Esophagus muscularis mucosa (tissue), 4 donors: ENCODE data around the gene CCDC14. TPM values are rescaled to one million over a fixed set of nuclear protein-coding genes. Genes with fewer than 3 reads are reported as not detected.

Experiments
- DNase-seq: peaks from one replicate; pipeline ENCODE4 v3.0.0-alpha.2; 2017; ENCODE audit errors: extremely low spot score
- H3K27ac ChIP-seq, 4 donors: fragments of 200-600 bp; sonication (generic); replicated peaks in 1 of 4; 1 replicate in 3 of 4; 2 replicates in 1 of 4; pipeline ENCODE4 v1.5.1; 2016 to 2019; ENCODE audit warnings: mild to moderate bottlenecking in 1 of 4
- H3K27me3 ChIP-seq, 4 donors: fragments of 200-600 bp; sonication (generic); one replicate each; pipeline versions ENCODE4 v1.5.1 to v1.6.0; 2016 to 2019
- H3K36me3 ChIP-seq, 4 donors: fragments of 200-600 bp; sonication (generic); one replicate each; pipeline ENCODE4 v1.5.1; 2016 to 2019
- H3K4me1 ChIP-seq, 4 donors: fragments of 200-600 bp; sonication (generic); one replicate each; pipeline ENCODE4 v1.5.1; 2016 to 2019
- H3K4me3 ChIP-seq, 4 donors: fragments of 200-600 bp; sonication (generic); 1 replicate in 2 of 4; 2 replicates in 2 of 4; pipeline ENCODE4 v1.5.1; 2016 to 2019; ENCODE audit warnings: mild to moderate bottlenecking in 4 of 4, moderate library complexity in 1 of 4
- H3K9me3 ChIP-seq, 4 donors: fragments of 200-600 bp; sonication (generic); 1 replicate in 3 of 4; 2 replicates in 1 of 4; pipeline ENCODE4 v1.5.1; 2016 to 2019
- CTCF ChIP-seq, 3 experiments: fragments of 200-600 bp in 2 of 3; fragments of 450-650 bp in 1 of 3; sonication (generic) in 2 of 3; IDR thresholded peaks; one replicate each; pipeline ENCODE4 v1.5.1; 2017 to 2019; ENCODE audit warnings: antibody characterized with exemption in 3 of 3, mild to moderate bottlenecking in 2 of 3, moderate library complexity in 1 of 3
- EP300 ChIP-seq: sonication (generic); formaldehyde crosslinking; IDR thresholded peaks from one replicate; pipeline ENCODE4 v1.6.1; 2017; ENCODE audit warnings: antibody characterized with exemption
- POLR2A ChIP-seq: fragments of 450-650 bp; IDR thresholded peaks from one replicate; pipeline ENCODE4 v1.6.1; 2017; ENCODE audit warnings: antibody characterized with exemption, moderate library complexity, mild to moderate bottlenecking, low read depth
- POLR2AphosphoS5 ChIP-seq, 2 donors: sonication (generic); formaldehyde crosslinking; IDR thresholded peaks; one replicate each; pipeline ENCODE4 v1.6.1; 2017; ENCODE audit warnings: antibody characterized with exemption in 2 of 2
- WGBS: methylation state at CpG from one replicate; pipeline ENCODE4 v1.1.5; 2018; 5-methylcytosine and 5-hydroxymethylcytosine counted together
- intact Hi-C: fragments of 100-400 bp; cut with DNase I; formaldehyde crosslinking; loops from one replicate; pipeline ENCODE4 v1.15.1; 2023
- total RNA-seq, 4 donors: library from RNA; depleted of rRNA; stranded (reverse); fragments of >200 nt; gene quantifications; one replicate each; pipeline versions ENCODE4 v1.1.0 to v1.2.1, GENCODE V29; 2016

Gene CCDC14
- total RNA-seq, 4 donors from 2014 or later = 10.1 to 30.3 (median 17.9) TPM

GRCh38 chr3:123876858-123877257, 84.2 kb downstream of the CCDC14 start:
- intact Hi-C loops = no loop called here

GRCh38 chr3:123872621-123873020, 88.4 kb downstream of the CCDC14 start:
- Histone ChIP-seq H3K4me1 (peaks cover 0 to 8% (median 4%) of the 10 kb centered on the region in 4 donors), H3K27me3 (no peaks in the 10 kb centered on the region), H3K4me3 (no peak overlapping the region), H3K27ac (no peak overlapping the region), H3K9me3 (no peaks in the 10 kb centered on the region), H3K36me3 (no peaks in the 10 kb centered on the region)
- no peak for DNase-seq
- TF ChIP-seq EP300 (no peak), POLR2A (no peak), POLR2AphosphoS5 (IDR thresholded peaks at IDR 0.05) (no peak), CTCF (IDR thresholded peaks at IDR 0.05) (no peak)
- WGBS = 95% methylated on average over 1 of the region's 1 CpG
- intact Hi-C loops = no loop called here

More at GRCh38 chr3:123876858-123877257, 84.2 kb downstream of the CCDC14 start:
- TF ChIP-seq EP300 = no peak
- no peak for TF ChIP-seq POLR2AphosphoS5 (IDR thresholded peaks at IDR 0.05)
- no peak for TF ChIP-seq POLR2A
- TF ChIP-seq CTCF (IDR thresholded peaks at IDR 0.05) = no peak
- no peaks in the 10 kb centered on the region for H3K9me3 ChIP-seq
- H3K4me3 ChIP-seq = no peak overlapping the region
- H3K27ac ChIP-seq = no peak overlapping the region
- H3K4me1 ChIP-seq = no peaks in the 10 kb centered on the region
- H3K27me3 ChIP-seq = no peaks in the 10 kb centered on the region
- no peak for DNase-seq
- no peaks in the 10 kb centered on the region for H3K36me3 ChIP-seq

- Histone ChIP-seq H3K27ac (no peak overlapping the region), H3K9me3 (no peaks in the 10 kb centered on the region), H3K27me3 (no peaks in the 10 kb centered on the region), H3K36me3 (no peaks in the 10 kb centered on the region), H3K4me1 (peaks cover 0 to 8% (median 4%) of the 10 kb centered on the region in 4 donors), H3K4me3 (no peak overlapping the region)
- TF ChIP-seq EP300 (no peak), POLR2A (no peak), CTCF (IDR thresholded peaks at IDR 0.05) (no peak), POLR2AphosphoS5 (IDR thresholded peaks at IDR 0.05) (no peak)
- WGBS = 83% methylated on average over 1 of the region's 1 CpG
- intact Hi-C loops = no loop called here
- DNase-seq = no peak
Observed at GRCh38 chr3:123871946-123872345, 89.1 kb downstream of the CCDC14 start.

GRCh38 chr3:123870033-123870432, 91.0 kb downstream of the CCDC14 start:
- Histone ChIP-seq H3K27ac (no peak overlapping the region), H3K4me3 (no peak overlapping the region), H3K36me3 (no peaks in the 10 kb centered on the region), H3K4me1 (peaks cover 0 to 8% (median 4%) of the 10 kb centered on the region in 4 donors), H3K9me3 (no peaks in the 10 kb centered on the region), H3K27me3 (no peaks in the 10 kb centered on the region)
- no CpG with 5 or more reads among the region's 1 CpG for WGBS
- intact Hi-C loops = no loop called here
- TF ChIP-seq POLR2AphosphoS5 (IDR thresholded peaks at IDR 0.05) (no peak), CTCF (IDR thresholded peaks at IDR 0.05) (no peak), POLR2A (no peak), EP300 (no peak)
- DNase-seq = no peak

GRCh38 chr3:123869165-123869564, 91.9 kb downstream of the CCDC14 start:
- no peaks in the 10 kb centered on the region for H3K9me3 ChIP-seq
- intact Hi-C loops = no loop called here
- H3K4me1 ChIP-seq = peaks cover 0 to 8% (median 4%) of the 10 kb centered on the region in 4 donors
- H3K36me3 ChIP-seq = no peaks in the 10 kb centered on the region
- no peak overlapping the region for H3K4me3 ChIP-seq
- no peaks in the 10 kb centered on the region for H3K27me3 ChIP-seq
- DNase-seq = no peak
- WGBS = 78% methylated on average over 1 of the region's 1 CpG
- TF ChIP-seq POLR2AphosphoS5 (IDR thresholded peaks at IDR 0.05) (no peak), EP300 (no peak), POLR2A (no peak)
- no peak overlapping the region for H3K27ac ChIP-seq
